CD4-positive, alpha-beta T cell treated with Interleukin-2 at 100 ng/mL for 4 hours (primary cell): Measurements from ENCODE around the gene RGS12.

Experiments used
- DNase-seq: peaks from one replicate; pipeline ENCODE4 v3.0.0-alpha.2; 2020; ENCODE audit warnings: low spot score

Gene RGS12, protein sequence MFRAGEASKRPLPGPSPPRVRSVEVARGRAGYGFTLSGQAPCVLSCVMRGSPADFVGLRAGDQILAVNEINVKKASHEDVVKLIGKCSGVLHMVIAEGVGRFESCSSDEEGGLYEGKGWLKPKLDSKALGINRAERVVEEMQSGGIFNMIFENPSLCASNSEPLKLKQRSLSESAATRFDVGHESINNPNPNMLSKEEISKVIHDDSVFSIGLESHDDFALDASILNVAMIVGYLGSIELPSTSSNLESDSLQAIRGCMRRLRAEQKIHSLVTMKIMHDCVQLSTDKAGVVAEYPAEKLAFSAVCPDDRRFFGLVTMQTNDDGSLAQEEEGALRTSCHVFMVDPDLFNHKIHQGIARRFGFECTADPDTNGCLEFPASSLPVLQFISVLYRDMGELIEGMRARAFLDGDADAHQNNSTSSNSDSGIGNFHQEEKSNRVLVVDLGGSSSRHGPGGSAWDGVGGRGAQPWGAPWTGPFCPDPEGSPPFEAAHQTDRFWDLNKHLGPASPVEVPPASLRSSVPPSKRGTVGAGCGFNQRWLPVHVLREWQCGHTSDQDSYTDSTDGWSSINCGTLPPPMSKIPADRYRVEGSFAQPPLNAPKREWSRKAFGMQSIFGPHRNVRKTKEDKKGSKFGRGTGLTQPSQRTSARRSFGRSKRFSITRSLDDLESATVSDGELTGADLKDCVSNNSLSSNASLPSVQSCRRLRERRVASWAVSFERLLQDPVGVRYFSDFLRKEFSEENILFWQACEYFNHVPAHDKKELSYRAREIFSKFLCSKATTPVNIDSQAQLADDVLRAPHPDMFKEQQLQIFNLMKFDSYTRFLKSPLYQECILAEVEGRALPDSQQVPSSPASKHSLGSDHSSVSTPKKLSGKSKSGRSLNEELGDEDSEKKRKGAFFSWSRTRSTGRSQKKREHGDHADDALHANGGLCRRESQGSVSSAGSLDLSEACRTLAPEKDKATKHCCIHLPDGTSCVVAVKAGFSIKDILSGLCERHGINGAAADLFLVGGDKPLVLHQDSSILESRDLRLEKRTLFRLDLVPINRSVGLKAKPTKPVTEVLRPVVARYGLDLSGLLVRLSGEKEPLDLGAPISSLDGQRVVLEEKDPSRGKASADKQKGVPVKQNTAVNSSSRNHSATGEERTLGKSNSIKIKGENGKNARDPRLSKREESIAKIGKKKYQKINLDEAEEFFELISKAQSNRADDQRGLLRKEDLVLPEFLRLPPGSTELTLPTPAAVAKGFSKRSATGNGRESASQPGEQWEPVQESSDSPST (N-terminal part only)

DNA sequence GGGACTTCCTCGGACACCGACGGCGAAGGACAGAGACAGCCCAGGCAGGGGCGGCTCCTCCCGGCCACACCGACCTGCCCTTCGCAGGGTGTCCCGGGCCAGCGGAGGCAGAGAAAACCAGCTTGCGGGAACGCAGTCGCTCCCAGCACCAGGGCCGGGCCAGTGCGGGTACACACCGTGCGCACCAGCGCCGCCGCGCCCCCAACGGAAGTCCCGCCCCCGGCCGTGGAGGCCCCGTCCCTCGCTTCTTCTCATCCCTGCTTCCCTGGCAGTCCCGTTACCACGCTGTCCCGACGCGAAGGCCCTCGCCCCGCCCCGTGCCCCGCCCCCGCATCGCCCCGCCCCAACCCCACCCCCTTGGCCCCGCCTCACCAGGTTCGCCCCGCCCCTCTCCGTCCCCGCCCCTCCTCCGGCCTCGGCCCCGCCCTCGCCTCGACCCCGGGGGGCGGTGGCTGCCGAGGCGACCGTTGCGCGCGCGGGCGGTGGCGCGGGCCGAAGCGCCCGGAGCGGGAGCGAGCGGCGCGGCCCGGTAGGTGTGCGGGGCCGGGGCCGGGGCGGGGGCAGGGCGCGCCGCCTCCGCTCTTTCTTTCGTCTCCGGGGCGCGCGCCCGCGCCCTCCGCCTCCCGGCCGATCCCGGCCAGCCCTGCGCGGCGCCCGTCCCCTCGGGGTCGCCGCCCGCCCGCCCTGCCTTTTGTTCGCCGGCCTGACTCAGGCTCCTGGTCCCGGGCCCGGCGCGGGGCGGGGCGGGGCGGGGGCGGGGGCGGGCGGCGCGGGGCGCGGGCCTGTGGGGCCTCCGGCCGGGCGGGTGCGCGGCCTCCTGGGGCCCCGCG is at the start of gene RGS12:
Gene RGS12 (plus strand): TSS at position 451 of the 830 bp plus-strand sequence. CDS start 23,150 bp downstream, outside the sequence.
- DNase-seq = peak; percentile 87

DNA sequence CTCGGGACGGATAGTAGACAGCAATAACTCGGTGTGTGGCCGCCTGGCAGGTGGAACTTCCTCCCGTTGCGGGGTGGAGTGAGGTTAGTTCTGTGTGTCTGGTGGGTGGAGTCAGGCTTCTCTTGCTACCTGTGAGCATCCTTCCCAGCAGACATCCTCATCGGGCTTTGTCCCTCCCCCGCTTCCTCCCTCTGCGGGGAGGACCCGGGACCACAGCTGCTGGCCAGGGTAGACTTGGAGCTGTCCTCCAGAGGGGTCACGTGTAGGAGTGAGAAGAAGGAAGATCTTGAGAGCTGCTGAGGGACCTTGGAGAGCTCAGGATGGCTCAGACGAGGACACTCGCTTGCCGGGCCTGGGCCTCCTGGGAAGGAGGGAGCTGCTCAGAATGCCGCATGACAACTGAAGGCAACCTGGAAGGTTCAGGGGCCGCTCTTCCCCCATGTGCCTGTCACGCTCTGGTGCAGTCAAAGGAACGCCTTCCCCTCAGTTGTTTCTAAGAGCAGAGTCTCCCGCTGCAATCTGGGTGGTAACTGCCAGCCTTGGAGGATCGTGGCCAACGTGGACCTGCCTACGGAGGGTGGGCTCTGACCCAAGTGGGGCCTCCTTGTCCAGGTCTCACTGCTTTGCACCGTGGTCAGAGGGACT is 49.6 kb upstream of the RGS12 start:
- DNase-seq = no peak

DNA sequence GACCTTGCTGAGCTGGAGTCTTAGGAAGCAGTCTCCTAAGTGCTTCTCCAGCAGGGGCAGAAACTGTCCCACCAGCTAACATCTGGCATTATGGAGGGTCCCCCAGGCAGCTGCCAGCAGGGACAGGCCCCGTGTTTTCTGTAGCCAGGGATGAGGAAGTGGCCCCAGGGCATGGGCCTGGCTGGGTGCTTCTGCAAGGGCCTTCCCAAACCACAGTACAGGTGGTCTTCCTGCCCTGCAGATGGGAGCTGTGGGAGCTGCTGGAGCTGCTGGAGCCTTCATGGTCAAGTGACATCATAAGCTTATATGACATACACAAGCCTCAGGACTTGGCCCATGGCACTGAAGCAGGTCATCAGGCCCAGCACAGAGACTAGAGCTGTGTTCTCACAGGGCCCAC is 48.8 kb upstream of the RGS12 start:
- DNase-seq = no peak

DNA sequence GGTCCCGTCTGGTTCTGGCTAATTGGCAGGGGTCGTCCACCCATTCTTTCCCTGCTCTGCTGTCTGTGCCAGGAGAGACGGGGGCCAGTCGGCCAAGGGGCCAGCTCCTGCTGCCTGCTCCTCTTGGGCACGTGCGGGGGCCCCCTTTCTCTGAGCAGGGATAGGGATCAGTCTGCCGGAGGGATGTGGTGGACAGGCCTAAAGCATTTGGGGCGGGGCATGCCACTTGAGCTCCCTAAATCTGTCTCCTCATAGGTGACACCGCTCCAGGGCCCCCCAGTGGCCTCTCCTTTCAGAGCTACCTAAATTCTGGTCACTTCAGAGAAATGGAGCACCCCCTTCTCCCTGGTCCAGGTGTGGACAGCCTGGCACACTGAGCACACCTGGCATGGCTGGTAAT is 48.1 kb upstream of the RGS12 start:
- no peak for DNase-seq

DNA sequence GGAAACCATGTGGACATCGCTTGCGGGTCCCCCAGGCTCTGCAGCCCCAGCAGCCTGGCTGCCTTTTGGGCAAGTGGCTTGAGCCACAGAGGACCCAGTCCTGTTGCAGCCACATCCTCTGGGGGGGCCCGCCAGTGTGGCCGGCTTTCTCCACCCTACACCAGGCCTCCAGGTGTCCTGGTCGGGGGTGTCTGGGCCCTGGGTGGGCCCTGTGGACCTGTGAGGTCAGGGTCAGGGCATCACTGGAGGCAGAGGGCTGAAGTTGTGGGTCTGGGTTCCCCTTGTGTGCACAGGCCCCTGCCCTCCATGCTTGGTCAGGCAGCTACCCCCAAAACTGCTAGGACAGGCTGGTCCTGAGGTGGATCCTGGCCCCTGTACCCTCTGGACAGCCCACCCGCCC is 47.1 kb upstream of the RGS12 start:
- DNase-seq = no peak

DNA sequence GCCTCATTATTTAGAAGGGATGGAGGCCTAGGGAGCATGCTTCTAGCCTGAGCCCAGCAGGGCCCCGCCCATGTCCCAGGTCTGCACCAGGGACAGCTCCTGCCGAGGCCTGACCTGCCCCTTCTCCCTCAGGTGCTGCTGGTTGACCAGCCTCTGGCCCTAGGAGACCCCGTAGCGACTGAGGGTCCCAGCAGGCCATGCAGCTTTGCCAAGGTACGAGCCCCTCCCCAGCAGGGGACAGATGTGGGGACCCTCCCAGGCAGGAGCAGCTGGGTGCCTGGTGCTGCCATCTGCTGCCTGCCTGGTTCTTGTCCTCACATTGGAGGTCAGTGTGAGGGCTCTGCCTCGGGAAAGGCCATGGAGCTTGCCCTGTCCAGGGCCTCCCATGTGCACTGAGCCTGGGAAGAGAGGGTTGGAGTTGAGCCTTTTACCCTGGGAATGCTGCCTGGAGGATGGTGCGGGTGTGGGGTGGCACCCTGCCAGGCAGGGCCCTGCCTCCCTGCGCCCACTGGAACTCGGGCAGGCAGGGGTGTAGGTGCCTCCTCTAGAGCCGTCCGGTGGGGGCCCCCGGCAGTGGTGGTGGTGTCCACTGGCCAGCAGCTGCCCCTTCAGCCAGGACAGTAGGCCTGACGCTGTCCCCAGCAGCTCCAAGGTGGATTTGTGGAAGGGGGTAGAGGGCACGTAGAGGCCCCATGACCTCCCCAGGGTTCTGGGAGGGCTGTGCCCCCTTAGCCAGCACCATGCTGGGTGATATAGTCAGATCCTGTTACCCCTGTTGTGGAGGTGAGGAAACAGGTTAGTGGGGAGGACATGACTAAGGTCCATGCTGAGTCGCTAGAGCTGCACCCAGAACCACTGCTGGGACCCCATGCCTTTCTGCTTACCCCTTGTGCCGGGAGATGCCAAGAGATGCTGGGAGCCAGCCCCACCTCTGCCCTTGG is 46.1 kb upstream of the RGS12 start:
- DNase-seq = no peak

DNA sequence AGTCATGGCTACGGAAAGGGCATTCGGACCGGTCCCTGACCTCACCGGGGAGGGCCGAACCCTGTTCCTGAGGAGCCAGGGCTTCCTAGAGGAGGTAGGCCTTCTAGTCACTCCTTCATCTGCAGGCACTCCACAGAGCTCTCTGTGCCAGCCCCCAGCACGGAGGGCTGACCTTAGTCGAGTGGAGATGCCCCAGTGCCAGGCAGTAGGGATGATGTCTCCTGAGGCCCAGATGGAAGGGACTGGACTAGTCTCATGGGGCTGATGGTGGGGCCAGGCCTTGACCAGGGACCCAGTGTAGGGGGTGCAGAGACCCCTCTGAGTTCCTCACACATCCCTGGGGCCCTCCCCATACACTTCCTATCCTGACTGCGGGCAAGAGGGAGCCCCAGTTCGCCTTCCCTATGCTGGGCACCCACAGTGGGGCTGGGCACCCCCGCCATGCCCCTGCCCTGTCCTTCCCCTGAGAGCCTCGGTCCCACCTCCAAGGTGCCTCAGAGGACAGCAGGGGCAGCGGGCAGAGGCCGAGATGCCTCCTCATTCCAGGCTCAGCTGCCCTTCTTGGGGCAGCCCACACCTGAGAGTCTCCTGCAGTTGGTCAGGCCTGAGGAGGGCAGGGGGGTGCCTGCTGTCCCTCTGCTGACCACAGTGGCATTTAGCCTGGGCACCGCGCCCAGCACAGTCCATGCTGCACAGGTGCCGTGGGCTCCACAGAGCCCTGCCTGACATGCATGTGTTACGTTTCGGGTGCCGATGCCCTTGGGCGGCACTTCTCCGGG is 45.2 kb upstream of the RGS12 start:
- no peak for DNase-seq

DNA sequence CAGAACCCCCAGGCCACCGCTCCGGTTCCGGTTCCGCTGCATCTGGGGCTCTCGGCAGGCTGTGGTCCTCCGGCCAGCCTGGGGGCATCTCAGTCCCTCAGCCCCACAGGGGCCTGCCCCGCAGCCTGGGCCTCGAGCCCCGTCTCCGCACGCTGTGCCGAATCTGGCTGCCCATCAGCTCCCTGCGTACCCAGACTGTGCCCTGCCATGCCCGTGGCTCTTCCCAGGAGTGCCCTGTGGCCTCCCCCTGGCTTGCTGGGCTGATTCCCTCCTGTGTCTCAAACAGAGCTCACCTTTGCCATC is 44.7 kb upstream of the RGS12 start:
- DNase-seq = no peak

DNA sequence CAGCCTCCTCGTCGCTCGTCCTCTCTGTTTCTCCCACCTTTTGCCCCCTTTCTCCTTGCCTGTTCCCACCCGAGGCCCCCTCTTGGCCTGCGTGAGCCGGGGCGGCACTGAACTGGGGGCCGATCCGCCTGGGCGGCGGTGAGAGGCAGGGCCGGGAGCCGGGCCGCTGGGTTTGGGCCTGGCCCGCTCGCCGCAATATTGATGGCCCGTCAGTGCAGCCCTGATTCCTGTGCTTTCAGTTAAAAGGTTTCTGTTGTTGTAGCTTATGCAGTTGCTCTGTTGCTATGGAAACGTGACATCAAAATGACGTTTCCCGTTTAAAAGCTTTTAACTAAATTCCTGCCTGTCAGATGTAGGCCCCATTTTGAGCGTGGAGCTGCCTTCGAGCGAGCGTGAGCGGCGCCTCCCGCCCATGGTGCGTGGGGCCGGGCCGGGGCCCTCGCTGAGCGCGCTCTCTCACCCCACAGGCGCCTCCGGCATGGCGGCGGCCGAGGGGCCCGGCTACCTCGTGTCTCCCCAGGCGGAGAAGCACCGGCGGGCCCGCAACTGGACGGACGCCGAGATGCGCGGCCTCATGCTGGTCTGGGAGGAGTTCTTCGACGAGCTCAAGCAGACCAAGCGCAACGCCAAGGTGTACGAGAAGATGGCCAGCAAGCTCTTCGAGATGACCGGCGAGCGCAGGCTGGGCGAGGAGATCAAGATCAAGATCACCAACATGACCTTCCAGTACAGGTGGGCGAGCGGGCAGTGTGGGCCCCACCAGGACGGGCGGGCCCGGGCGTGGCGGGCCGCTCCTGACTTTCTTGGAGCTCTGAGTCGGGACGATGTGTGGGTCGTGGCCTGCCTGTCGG is 43.8 kb upstream of the RGS12 start, which contains the start of gene MSANTD1:
Gene MSANTD1 (plus strand): TSS at position 349 of the 851 bp plus-strand sequence. CDS start 64 bp downstream, at position 413.
- DNase-seq = no peak

DNA sequence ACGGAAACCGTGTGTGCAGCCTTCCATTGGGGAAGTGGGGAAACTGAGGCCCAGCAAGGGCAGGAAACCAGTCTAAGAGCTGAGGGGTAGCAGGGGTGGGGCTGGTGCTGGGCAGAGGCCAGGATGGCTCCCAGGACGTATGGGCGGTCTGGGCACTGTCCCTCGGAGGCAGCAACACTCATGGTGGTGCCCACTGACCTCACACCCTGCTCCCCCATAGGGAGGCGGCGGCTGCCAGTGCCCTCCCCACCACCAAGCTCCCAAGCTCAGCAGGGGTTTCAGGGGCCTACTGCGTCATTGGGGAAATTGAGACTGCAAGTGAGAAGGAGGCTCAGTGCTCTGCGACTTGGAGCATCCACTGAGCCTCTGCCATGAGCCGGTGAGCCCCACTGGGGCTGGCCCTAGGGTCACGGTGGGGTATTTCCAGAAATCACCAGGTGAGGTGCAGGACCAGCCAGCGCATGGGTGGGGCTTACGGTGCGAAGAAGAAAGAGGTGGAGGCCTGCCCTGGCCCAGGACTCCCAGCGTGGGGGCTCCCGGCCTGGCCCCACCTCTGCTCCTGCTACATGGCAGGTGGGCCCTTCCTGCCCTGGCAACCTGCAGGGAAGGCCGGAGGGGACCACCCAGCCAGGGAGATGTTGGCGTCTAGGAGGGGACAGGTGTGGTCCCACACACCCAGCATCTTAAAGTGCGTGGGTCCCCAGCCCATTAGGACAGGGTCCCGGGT is 42.9 kb upstream of the RGS12 start:
- no peak for DNase-seq

DNA sequence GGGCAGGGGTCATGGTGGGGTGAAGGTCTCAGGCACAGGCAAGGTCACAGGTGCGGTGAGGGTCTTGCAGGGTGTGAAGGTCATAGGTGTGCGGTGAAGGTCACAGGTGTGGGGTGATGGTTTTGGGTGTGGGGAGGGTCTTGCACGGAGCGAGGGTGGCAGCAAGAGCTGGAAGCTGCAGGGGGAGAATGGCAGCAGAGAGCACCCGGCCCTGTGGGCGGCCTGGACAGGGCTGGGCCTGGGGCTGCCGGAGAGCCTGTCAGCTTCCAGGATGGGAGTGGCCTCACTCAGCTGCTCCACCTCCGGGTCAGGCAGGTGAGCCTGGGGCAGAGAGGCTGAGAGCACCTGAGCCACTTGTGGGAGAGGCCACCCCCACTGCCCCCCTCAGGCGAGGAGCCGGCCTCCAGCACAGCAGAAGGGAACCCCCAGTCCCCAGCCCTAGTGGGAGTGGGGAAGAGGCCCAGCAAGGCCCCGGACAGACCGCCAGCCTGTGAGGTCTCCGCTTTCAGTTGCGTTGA is 42.3 kb upstream of the RGS12 start:
- DNase-seq = no peak

DNA sequence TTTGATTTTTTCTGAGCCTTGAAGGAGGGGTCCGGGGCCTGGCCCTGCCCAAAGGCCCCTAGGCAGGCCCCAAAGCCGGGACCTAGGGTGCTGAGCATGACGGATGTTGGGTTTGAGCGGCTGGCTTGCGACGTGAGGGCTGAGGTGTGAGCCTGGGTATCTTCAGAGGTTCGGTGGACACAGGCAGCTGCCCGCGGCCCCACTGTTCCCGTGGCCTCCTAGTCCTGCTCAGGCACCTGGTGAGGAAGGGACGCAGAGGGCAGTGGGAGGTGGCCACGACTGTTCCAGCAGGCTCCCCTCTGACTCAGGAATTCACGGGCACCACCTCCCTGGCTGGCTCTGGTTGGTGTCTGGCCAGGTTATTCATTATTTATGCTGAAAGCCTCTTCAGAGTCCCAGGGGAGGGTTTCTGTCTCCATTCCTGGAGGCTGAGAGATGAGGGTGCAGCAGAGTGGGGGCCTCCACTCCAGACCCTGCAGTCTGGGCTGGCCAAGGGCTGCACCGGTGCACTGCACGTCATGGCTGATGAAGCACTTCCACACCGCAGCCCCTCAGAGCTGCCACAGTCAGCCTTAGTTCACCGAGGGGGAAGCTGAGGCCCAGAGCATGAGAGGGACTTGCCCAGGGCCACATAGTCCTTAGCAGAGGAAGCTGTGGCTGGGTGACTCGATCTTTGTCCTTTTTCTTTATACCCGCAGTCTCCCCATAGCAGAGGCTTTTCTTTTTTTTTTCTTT is 41.7 kb upstream of the RGS12 start:
- DNase-seq = no peak

DNA sequence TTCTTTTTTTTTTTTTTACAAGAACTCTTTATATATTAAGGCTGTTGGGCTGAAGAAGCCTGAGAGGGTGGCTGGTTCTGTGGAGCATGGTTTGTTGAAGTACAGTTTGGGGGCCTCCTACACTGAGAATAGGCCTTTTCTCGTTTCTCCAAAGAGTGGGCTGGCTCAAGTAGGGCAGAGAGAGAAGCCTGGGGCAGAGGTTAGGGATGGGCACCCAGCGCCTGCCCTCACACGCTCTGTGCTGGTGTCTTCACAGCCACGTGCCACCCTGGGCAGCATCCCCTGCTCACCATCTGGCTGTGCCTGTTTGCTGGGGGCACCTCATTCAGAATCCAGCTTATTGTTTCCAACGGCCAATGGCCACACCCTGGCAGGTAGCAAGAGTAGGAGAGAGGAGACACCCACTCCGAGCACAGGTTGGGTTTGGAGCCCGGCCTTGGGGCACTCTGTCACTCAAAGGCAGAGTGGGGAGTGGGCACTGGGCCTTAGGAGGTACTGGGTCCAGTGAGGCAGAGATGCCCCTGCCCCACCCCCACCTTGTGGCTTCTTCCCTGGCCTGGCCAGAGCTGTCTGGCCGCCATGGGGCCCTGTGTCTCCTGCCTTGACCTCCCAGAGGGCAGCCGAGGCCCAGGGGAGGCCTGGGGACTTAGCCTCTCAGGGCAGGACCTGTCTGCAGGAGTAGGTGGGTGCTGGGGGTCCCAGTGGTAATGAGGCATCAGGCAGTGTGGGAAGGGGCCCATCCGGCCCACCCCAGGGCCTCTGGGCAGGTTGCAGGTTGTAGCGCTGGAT is 40.9 kb upstream of the RGS12 start:
- no peak for DNase-seq

DNA sequence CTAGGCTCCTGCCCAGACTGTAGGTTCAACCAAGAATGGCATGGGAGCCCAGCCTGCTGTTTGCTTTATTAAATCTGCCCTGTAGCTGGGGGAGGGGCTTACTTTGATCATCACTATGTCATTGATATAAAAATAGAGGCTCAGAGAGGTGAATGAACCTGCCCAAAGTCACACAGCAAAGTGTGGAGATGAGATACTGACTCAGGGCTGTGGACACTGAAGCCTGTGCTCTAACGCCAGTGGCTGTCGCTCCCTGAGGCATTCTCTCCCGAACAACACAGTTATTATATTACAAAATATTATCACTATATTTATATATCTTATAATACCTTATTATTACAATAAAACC is 40.4 kb upstream of the RGS12 start:
- no peak for DNase-seq

DNA sequence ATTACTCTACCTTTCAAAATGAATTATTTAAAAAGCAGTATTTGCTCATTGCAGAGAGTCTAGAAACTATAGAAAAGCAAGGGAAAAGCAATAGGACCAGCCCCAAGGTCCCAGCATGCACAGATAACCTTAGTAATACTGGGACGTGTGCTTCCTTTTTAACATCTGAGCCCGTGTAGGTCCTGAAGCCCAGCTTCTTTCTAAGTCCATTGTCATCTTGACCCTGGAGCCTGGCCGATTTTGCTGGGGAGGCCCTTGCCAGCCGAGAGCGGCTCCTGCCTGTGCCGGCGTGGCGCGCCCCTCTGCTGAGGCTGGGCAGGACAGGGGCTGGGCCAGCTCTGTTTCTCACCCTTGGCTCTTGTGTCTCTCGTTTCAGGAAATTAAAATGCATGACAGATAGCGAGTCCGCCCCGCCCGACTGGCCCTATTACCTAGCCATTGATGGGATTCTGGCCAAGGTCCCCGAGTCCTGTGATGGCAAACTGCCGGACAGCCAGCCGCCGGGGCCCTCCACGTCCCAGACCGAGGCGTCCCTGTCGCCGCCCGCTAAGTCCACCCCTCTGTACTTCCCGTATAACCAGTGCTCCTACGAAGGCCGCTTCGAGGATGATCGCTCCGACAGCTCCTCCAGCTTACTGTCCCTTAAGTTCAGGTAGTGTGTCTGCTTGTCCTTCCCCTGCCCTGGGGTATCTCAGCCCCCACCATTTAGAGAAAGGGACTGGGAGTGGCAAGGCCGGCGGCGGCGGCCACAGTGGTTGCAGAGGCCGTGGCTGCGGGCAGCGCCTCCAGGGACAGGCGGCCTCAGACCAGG is 39.8 kb upstream of the RGS12 start:
- DNase-seq = no peak
